Caco-2 (cell line): ENCODE measurements around the gene ARHGEF12. TPM values are rescaled to one million over a fixed set of nuclear protein-coding genes. Genes with fewer than 3 reads are reported as not detected.

Experiments used
- BruUV-seq: library from RNA; stranded (reverse); fragments of 400-500 nt; replicated peaks from 2 replicates; lab custom pipeline; 2021; lab: Mats Ljungman, UMichigan
- CTCF ChIA-PET: fragments of 300-600 bp; sonication (Branson Sonifier 250); formaldehyde crosslinking; loops from one replicate; lab custom pipeline; 2022; ENCODE audit warnings: antibody characterized with exemption; lab: Charles Lee
- POLR2A ChIA-PET: fragments of 300-600 bp; sonication (Branson Sonifier 250); formaldehyde crosslinking; loops from one replicate; lab custom pipeline; 2022; ENCODE audit warnings: antibody characterized with exemption; lab: Charles Lee
- DNase-seq, 2 experiments: peaks; one replicate each; pipeline versions ENCODE4 v3.0.0 to v3.0.0-alpha.2; 2020 to 2022
- H3K27me3 ChIP-seq: replicated peaks from 2 replicates; pipeline ENCODE4 v1.6.0; 2011; ENCODE audit warnings: low read length; ENCODE audit not compliant: control insufficient read depth, insufficient read depth
- H3K36me3 ChIP-seq: 2 replicates; pipeline ENCODE4 v1.5.1; 2011; ENCODE audit warnings: low read length; ENCODE audit not compliant: control insufficient read depth, insufficient read depth
- H3K4me1 ChIP-seq: fragments of 250-450 bp; sonication (Bioruptor Pico); 2 replicates; pipeline ENCODE4 v1.5.1; 2020; ENCODE audit warnings: mild to moderate bottlenecking
- H3K4me3 ChIP-seq: 2 replicates; pipeline ENCODE4 v1.5.1; 2011; ENCODE audit warnings: low read depth, mild to moderate bottlenecking, control low read depth, low read length
- H3K9me3 ChIP-seq: fragments of 250-450 bp; sonication (Bioruptor Pico); 2 replicates; pipeline ENCODE4 v1.5.1; 2020; ENCODE audit warnings: mild to moderate bottlenecking, moderate library complexity
- H3K27ac Mint-ChIP-seq: one replicate; pipeline ENCODE4 v1.8.0; 2022; ENCODE audit warnings: mixed read lengths; ENCODE audit not compliant: unreplicated experiment
- H3K27me3 Mint-ChIP-seq: one replicate; pipeline ENCODE4 v1.8.0; 2022; ENCODE audit warnings: mixed read lengths; ENCODE audit not compliant: insufficient read depth, unreplicated experiment
- H3K36me3 Mint-ChIP-seq: one replicate; pipeline ENCODE4 v1.8.0; 2022; ENCODE audit warnings: mild to moderate bottlenecking, mixed read lengths; ENCODE audit not compliant: insufficient read depth, unreplicated experiment
- H3K4me1 Mint-ChIP-seq: one replicate; pipeline ENCODE4 v1.8.0; 2022; ENCODE audit warnings: low read depth, mixed read lengths; ENCODE audit not compliant: unreplicated experiment
- H3K4me3 Mint-ChIP-seq: one replicate; pipeline ENCODE4 v1.8.0; 2022; ENCODE audit warnings: mild to moderate bottlenecking, moderate library complexity, mixed read lengths; ENCODE audit not compliant: unreplicated experiment
- H3K9me3 Mint-ChIP-seq: one replicate; pipeline ENCODE4 v1.8.0; 2022; ENCODE audit warnings: mixed read lengths; ENCODE audit not compliant: unreplicated experiment
- CTCF ChIP-seq, 2 experiments: fragments of 200-600 bp in 1 of 2; IDR thresholded peaks; 1 replicate in 1 of 2; 2 replicates in 1 of 2; pipeline versions ENCODE4 v1.5.1 to v1.8.0; 2011 to 2022; ENCODE audit warnings: antibody characterized with exemption in 1 of 2, control low read depth in 1 of 2, inconsistent platforms in 1 of 2, low read depth in 1 of 2, low read length in 1 of 2, mild to moderate bottlenecking in 1 of 2, moderate library complexity in 1 of 2; ENCODE audit not compliant: insufficient read depth in 1 of 2, severe bottlenecking in 1 of 2, unreplicated experiment in 1 of 2
- intact Hi-C: fragments of 100-400 bp; cut with micrococcal nuclease; formaldehyde crosslinking; loops from one replicate; pipeline ENCODE4 v1.10.0; 2022; ENCODE audit not compliant: unreplicated experiment
- total RNA-seq: library from RNA; stranded (reverse); gene quantifications from 2 replicates; pipeline ENCODE4 v1.2.3, GENCODE V29; 2022

ARHGEF12 gene
- total RNA-seq, 1 experiment from 2014 or later: 89.3 TPM

GRCh38 chr11:120339394-120339890 lies 3.2 kb downstream of the ARHGEF12 start:
- Histone ChIP-seq H3K36me3 (no peaks in the 10 kb centered on the region), H3K4me1 (peaks cover 27% of the 10 kb centered on the region), H3K9me3 (no peaks in the 10 kb centered on the region; the same call in 1 of the 2 replicates), H3K4me3 (no peak overlapping the region), H3K27me3 (no peaks in the 10 kb centered on the region)
- ChIA-PET CTCF (no interaction called here), POLR2A (no interaction called here)
- peak in 1 of 2 experiments; percentile 14 for DNase-seq
- intact Hi-C loops: loop anchor here (1.0 to 5.0 kb wide), 3 partner anchors 10 to 613 kb away; no protein-coding TSS in a partner anchor
- no TSS peak for BruUV-seq
- no peaks in the 10 kb centered on the region for H3K27me3 Mint-ChIP-seq
- peaks cover 13% of the 10 kb centered on the region for H3K36me3 Mint-ChIP-seq
- H3K4me1 Mint-ChIP-seq: peaks cover 37% of the 10 kb centered on the region
- H3K9me3 Mint-ChIP-seq: no peaks in the 10 kb centered on the region
- H3K4me3 Mint-ChIP-seq: peak overlapping the region; percentile 98
- TF ChIP-seq CTCF (IDR thresholded peaks at IDR 0.05; ENCODE audit: insufficient read depth in 1 of 2, low read depth in 1 of 2, low read length in 1 of 2, severe bottlenecking in 1 of 2, unreplicated experiment in 1 of 2): no peak
- H3K27ac Mint-ChIP-seq: peak overlapping the region; percentile 2

- no peak for TF ChIP-seq CTCF (IDR thresholded peaks at IDR 0.05; ENCODE audit: insufficient read depth in 1 of 2, low read depth in 1 of 2, low read length in 1 of 2, severe bottlenecking in 1 of 2, unreplicated experiment in 1 of 2)
- ChIA-PET CTCF (no interaction called here), POLR2A (no interaction called here)
- no peaks in the 10 kb centered on the region; the same call in 1 of the 2 replicates for H3K9me3 ChIP-seq
- Mint-ChIP-seq H3K4me3 (no peak overlapping the region), H3K27me3 (no peaks in the 10 kb centered on the region), H3K4me1 (peaks cover 45% of the 10 kb centered on the region), H3K36me3 (peaks cover 13% of the 10 kb centered on the region), H3K27ac (no peak overlapping the region), H3K9me3 (no peaks in the 10 kb centered on the region)
- no peaks in the 10 kb centered on the region for H3K36me3 ChIP-seq
- H3K4me1 ChIP-seq: peaks cover 27% of the 10 kb centered on the region
- intact Hi-C loops: no loop called here
- H3K4me3 ChIP-seq: no peak overlapping the region
- no TSS peak for BruUV-seq
- no peaks in the 10 kb centered on the region for H3K27me3 ChIP-seq
- no peak for DNase-seq
Observed at GRCh38 chr11:120340529-120340928, 4.3 kb downstream of the ARHGEF12 start.

GRCh38 chr11:120342226-120342625 lies 6.0 kb downstream of the ARHGEF12 start:
- Mint-ChIP-seq H3K36me3 (peaks cover 5% of the 10 kb centered on the region), H3K27ac (no peak overlapping the region), H3K4me3 (no peak overlapping the region), H3K27me3 (no peaks in the 10 kb centered on the region), H3K9me3 (no peaks in the 10 kb centered on the region), H3K4me1 (peaks cover 55% of the 10 kb centered on the region)
- POLR2A ChIA-PET: no interaction called here
- H3K4me1 ChIP-seq: peaks cover 27% of the 10 kb centered on the region
- no peak for DNase-seq
- CTCF ChIA-PET: no interaction called here
- H3K4me3 ChIP-seq: no peak overlapping the region
- no peak for TF ChIP-seq CTCF (IDR thresholded peaks at IDR 0.05; ENCODE audit: insufficient read depth in 1 of 2, low read depth in 1 of 2, low read length in 1 of 2, severe bottlenecking in 1 of 2, unreplicated experiment in 1 of 2)
- no peaks in the 10 kb centered on the region; the same call in 1 of the 2 replicates for H3K9me3 ChIP-seq
- H3K36me3 ChIP-seq: no peaks in the 10 kb centered on the region
- no TSS peak for BruUV-seq
- intact Hi-C loops: no loop called here
- no peaks in the 10 kb centered on the region for H3K27me3 ChIP-seq
